ENCODE measurements around the gene PHACTR3.
"Not testable (repeated sequence)": the region's sequence is repeated elsewhere in the genome, so short reads cannot be mapped to it uniquely, and the experiment has no call there.

PHACTR3 gene

DNA sequence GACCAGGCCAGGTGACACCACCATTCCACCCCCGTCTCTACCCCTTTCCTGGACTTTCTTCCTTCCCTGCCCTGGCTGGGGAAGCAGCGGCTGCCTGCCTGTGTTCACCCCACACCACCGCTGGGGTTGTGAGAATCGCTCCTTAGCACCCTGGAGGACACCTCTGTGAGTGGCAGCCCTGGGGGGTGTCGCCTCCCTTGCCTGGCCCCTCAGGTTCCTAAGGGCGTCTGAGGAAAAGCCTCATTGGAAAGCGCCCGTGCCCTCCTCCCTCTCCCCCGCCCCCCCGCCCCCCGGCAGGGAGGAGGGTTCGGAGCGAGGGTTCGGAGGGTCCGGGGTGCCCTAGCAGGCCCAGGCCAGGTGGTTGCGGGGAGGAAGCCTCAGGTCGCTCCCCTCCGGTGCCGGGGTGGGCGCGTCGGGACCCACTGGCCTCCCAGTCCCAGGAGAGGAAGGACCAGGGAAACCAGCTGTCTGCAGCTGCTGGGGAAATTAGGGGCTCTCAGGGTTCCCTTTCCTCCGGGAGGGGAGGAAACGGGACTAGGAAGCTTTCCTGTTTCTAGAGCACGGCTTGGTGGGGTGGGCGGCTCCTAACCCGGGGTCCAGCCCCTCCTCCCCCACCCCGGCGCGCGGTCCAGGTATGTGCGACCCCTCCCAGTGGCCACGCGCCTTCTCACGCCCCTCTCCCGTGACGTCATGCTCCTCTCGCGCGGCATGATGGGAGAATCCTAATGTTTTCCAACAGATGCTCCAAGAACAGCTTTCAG lies at the start of gene PHACTR3:
PHACTR3 (plus strand) TSS at position 760 of the 761 bp plus-strand sequence. CDS start 475 bp downstream, outside the sequence.
- TF ChIP-seq, protein P1, sequence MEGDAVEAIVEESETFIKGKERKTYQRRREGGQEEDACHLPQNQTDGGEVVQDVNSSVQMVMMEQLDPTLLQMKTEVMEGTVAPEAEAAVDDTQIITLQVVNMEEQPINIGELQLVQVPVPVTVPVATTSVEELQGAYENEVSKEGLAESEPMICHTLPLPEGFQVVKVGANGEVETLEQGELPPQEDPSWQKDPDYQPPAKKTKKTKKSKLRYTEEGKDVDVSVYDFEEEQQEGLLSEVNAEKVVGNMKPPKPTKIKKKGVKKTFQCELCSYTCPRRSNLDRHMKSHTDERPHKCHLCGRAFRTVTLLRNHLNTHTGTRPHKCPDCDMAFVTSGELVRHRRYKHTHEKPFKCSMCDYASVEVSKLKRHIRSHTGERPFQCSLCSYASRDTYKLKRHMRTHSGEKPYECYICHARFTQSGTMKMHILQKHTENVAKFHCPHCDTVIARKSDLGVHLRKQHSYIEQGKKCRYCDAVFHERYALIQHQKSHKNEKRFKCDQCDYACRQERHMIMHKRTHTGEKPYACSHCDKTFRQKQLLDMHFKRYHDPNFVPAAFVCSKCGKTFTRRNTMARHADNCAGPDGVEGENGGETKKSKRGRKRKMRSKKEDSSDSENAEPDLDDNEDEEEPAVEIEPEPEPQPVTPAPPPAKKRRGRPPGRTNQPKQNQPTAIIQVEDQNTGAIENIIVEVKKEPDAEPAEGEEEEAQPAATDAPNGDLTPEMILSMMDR (IDR thresholded peaks at IDR 0.05; ENCODE audit: extremely low read depth, missing control alignments), result no peak

GRCh38 chr20:59557733-59558529 lies 46.4 kb upstream of the PHACTR3 start:
- DNase-seq (ENCODE audit: low spot score), result not testable (repeated sequence)

More for the DNA sequence above, at the start of gene PHACTR3:
- no peak for DNase-seq (ENCODE audit: low spot score)

DNA sequence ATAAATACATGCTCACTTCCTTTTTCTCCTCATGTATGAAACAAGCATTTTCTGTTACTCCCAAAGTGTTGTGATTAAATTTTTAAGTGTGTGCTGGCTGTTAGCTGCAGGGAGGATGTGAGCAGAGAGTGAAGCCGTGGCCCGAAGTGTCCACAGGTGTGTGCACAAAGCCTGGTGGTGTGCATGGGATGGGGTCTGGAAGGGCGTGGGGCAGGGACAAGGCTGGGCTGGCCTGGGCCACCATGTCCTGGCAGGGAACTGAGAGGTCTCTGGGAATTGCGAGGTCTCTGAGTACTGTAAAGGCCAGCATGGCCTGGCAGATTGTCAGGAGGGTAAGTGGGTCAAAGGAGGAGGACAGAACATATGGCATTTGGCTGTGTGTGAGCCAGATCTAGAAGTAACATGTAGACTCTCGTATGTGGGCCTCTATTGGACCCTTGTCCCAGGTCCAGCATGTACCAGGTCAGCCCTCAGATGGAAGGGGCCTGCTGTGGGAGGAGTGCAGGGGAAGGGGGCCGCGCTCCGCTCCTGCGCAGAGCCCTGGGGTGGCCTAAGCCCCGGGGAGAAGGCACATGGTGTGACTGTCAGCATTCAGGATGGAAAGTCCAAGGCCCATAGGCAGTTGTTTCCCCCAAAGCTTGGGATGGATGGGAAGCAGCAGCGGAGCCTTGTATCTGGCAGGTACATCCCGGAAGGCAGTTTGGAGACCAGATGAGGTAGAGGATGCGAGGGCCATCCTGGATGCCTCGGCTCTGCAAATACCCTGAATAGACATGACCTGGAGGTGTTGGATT lies 45.1 kb upstream of the PHACTR3 start:
- DNase-seq (ENCODE audit: low spot score), result no peak
- TF ChIP-seq, protein P1 (IDR thresholded peaks at IDR 0.05; ENCODE audit: extremely low read depth, missing control alignments), result no peak

DNA sequence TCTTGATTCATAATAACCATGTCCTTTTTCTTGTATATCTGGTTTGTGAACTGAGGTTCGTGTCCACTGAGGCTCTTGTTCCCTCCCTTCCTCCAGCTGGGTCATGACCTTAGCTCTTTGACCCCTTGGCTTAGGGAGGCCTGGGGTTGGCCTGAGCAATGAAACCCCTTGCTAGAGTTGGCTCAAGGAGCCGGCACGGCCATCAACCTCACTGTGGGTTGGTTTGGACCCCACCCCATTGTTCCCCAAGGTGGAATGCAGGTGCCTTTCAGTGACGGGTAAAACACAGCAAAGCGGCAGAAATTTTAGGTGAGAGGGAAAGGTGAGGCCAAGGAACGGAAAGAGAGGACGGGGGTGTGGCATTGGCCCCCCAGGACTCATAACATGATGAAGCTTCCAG lies 44.5 kb upstream of the PHACTR3 start:
- TF ChIP-seq, protein P1 (IDR thresholded peaks at IDR 0.05; ENCODE audit: extremely low read depth, missing control alignments), result no peak
- no peak for DNase-seq (ENCODE audit: low spot score)

DNA sequence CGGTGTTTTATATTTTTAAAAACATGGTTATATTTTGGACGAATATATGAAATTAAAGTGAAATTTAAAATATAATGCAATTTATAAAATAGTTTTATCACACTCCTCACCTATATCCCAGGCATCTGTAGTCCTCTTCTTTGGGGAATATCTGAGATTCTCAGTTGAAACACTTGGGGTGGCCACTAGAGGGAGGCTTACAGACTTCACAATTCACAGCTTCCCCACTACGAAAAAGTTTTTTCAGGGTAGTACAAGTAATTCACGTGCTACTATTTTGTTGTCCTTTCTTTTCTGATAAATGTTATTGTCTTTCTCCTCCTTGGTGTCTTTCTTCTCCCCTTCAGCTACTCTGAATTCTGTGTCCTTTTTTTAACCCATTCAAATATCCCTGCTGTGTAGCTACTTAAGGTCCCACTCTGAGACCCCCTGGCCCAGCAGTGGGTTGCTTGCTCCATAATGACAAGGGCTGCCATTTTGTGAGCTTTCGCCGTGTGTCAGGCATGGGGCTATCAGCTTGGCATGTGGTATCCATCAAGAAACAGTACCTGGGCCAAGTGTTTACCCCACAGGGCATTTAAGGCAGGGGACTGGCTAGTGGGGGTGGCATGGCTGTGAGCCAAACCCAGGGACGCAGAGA lies 43.6 kb upstream of the PHACTR3 start:
- TF ChIP-seq, protein P1 (IDR thresholded peaks at IDR 0.05; ENCODE audit: extremely low read depth, missing control alignments), result peak; percentile 20
- DNase-seq (ENCODE audit: low spot score), result peak; percentile 63

DNA sequence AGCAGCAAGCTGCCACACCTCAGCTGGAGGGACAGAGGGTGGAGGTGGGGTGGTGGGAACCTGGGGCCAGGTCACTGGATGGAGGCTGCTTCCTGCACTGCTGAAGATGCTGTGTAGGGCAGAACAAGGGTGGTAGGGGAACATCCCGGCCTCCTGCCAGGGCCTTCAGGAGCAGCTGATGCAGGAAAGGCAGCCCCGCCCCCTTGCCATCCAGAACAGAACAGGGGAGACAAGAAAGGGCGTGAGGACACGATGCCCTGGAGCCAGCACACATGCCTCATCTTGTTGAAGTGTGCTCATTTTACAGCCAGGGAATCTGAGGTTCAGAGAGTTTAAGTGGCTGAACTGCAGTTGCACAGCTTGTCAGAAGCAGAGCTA lies 43.1 kb upstream of the PHACTR3 start:
- TF ChIP-seq, protein P1 (IDR thresholded peaks at IDR 0.05; ENCODE audit: extremely low read depth, missing control alignments), result no peak
- no peak for DNase-seq (ENCODE audit: low spot score)

GRCh38 chr20:59561614-59562277 lies 42.6 kb upstream of the PHACTR3 start:
- no peak for DNase-seq (ENCODE audit: low spot score)
- TF ChIP-seq, protein P1 (IDR thresholded peaks at IDR 0.05; ENCODE audit: extremely low read depth, missing control alignments), result no peak

All from GM20000 (cell line).